ENCODE results near the gene UBL4A. TPM values are rescaled to one million over a fixed set of nuclear protein-coding genes. Genes with fewer than 3 reads are reported as not detected.

The UBL4A gene
- total RNA-seq, 2 donors from 2014 or later = 29.1 to 35.9 TPM

- H3K9ac ChIP-seq (ENCODE audit: extremely low read depth, low read length, poor library complexity, severe bottlenecking) = no peak overlapping the region
- WGBS, 2 experiments (ENCODE audit: insufficient coverage in 1 of 2, insufficient read length in 1 of 2) = 83% methylated on average over 13 of the region's 14 CpGs; no CpG with 5 or more reads in 1 of the 2 experiments
- Mint-ChIP-seq H3K4me3 (no peak overlapping the region), H3K27me3 (ENCODE audit: insufficient read depth) (no peaks in the 10 kb centered on the region), H3K4me1 (no peaks in the 10 kb centered on the region), H3K36me3 (ENCODE audit: low read depth) (peaks cover 8% of the 10 kb centered on the region), H3K9me3 (peaks cover 60% of the 10 kb centered on the region), H3K27ac (no peak overlapping the region)
- no peak overlapping the region for H3K27ac ChIP-seq (ENCODE audit: low read depth, low read length)
- no peaks in the 10 kb centered on the region for H3K36me3 ChIP-seq (ENCODE audit: control insufficient read depth, insufficient read depth, low read length)
- no peaks in the 10 kb centered on the region for H3K9me3 ChIP-seq (ENCODE audit: control insufficient read depth, low read length)
- H3K4me3 ChIP-seq (ENCODE audit: low read length) = no peak overlapping the region
- TF ChIP-seq CTCF (conservative IDR thresholded peaks at IDR 0.05) = no peak
- H3K4me1 ChIP-seq (ENCODE audit: control insufficient read depth, insufficient read depth, low read length) = no peaks in the 10 kb centered on the region
- no peak for DNase-seq
- no peaks in the 10 kb centered on the region for H3K27me3 ChIP-seq (ENCODE audit: control insufficient read depth, insufficient read depth, low read length, poor library complexity, severe bottlenecking)
Measured at GRCh38 chrX:154465601-154466000, 20.8 kb downstream of the UBL4A start.

DNA sequence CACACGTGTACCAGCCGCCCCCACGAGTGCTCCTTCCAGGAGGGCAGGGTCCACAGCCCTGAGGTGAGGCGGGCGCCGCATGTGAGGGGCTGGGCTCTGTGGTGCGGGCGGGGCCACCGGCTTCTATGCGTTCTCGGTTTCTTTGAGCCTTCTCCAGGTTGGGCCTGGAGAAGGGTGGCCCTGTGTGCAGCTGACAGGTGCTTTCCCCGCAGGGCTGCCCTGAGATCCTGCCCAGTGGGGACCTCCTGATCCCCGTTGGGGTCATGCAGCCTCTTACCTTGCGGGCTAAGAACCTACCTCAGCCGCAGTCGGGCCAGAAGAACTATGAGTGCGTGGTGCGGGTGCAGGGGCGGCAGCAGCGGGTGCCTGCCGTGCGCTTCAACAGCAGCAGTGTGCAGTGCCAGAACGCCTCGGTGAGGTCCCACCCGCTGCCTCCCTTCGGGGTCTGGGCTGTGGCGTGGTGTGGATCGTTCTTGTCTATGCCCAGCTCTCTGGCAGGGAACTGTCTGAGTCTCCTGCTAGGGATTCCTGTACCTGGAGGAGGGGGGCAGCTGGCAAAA is 21.5 kb downstream of the UBL4A start:
- Histone ChIP-seq H3K27me3 (ENCODE audit: control insufficient read depth, insufficient read depth, low read length, poor library complexity, severe bottlenecking) (no peaks in the 10 kb centered on the region), H3K9me3 (ENCODE audit: control insufficient read depth, low read length) (no peaks in the 10 kb centered on the region), H3K4me3 (ENCODE audit: low read length) (no peak overlapping the region), H3K4me1 (ENCODE audit: control insufficient read depth, insufficient read depth, low read length) (no peaks in the 10 kb centered on the region), H3K36me3 (ENCODE audit: control insufficient read depth, insufficient read depth, low read length) (no peaks in the 10 kb centered on the region), H3K27ac (ENCODE audit: low read depth, low read length) (no peak overlapping the region), H3K9ac (ENCODE audit: extremely low read depth, low read length, poor library complexity, severe bottlenecking) (no peak overlapping the region)
- WGBS, 2 experiments (ENCODE audit: insufficient coverage in 1 of 2, insufficient read length in 1 of 2) = 97 to 99% methylated on average over 12 to 28 of the region's 28 CpGs
- Mint-ChIP-seq H3K9me3 (peaks cover 56% of the 10 kb centered on the region), H3K27ac (no peak overlapping the region), H3K36me3 (ENCODE audit: low read depth) (peaks cover 8% of the 10 kb centered on the region), H3K4me3 (no peak overlapping the region), H3K27me3 (ENCODE audit: insufficient read depth) (no peaks in the 10 kb centered on the region), H3K4me1 (no peaks in the 10 kb centered on the region)
- DNase-seq = no peak
- no peak for TF ChIP-seq CTCF (conservative IDR thresholded peaks at IDR 0.05)

GRCh38 chrX:154463611-154464220 is 22.7 kb downstream of the UBL4A start:
- no peak overlapping the region for H3K4me3 Mint-ChIP-seq
- DNase-seq = no peak
- no peaks in the 10 kb centered on the region for H3K27me3 ChIP-seq (ENCODE audit: control insufficient read depth, insufficient read depth, low read length, poor library complexity, severe bottlenecking)
- H3K27ac Mint-ChIP-seq = no peak overlapping the region
- H3K36me3 Mint-ChIP-seq (ENCODE audit: low read depth) = peaks cover 8% of the 10 kb centered on the region
- no peak overlapping the region for H3K4me3 ChIP-seq (ENCODE audit: low read length)
- H3K9me3 ChIP-seq (ENCODE audit: control insufficient read depth, low read length) = no peaks in the 10 kb centered on the region
- 97 to 100% methylated on average over 2 to 33 of the region's 36 CpGs for WGBS, 2 experiments (ENCODE audit: insufficient coverage in 1 of 2, insufficient read length in 1 of 2)
- no peaks in the 10 kb centered on the region for H3K27me3 Mint-ChIP-seq (ENCODE audit: insufficient read depth)
- H3K36me3 ChIP-seq (ENCODE audit: control insufficient read depth, insufficient read depth, low read length) = no peaks in the 10 kb centered on the region
- no peak for TF ChIP-seq CTCF (conservative IDR thresholded peaks at IDR 0.05)
- peaks cover 56% of the 10 kb centered on the region for H3K9me3 Mint-ChIP-seq
- no peak overlapping the region for H3K27ac ChIP-seq (ENCODE audit: low read depth, low read length)
- no peaks in the 10 kb centered on the region for H3K4me1 Mint-ChIP-seq
- no peak overlapping the region for H3K9ac ChIP-seq (ENCODE audit: extremely low read depth, low read length, poor library complexity, severe bottlenecking)
- H3K4me1 ChIP-seq (ENCODE audit: control insufficient read depth, insufficient read depth, low read length) = no peaks in the 10 kb centered on the region
